ENCODE data around the gene KIFBP. TPM values are rescaled to one million over a fixed set of nuclear protein-coding genes. Genes with fewer than 3 reads are reported as not detected.
"Not testable (repeated sequence)": the region's sequence is repeated elsewhere in the genome, so short reads cannot be mapped to it uniquely, and the experiment has no call there.

Gene KIFBP
- total RNA-seq, 2 donors from 2014 or later: 16.3 to 17.5 TPM

GRCh38 chr10:68975936-68976473, 12.6 kb upstream of the KIFBP start:
- H3K27ac Mint-ChIP-seq: peak overlapping the region; percentile 64
- H3K36me3 Mint-ChIP-seq (ENCODE audit: insufficient read depth in 2 of 2): peaks cover 17 to 54% of the 10 kb centered on the region in 2 donors
- H3K4me1 Mint-ChIP-seq (ENCODE audit: low read depth); H3K9me3 Mint-ChIP-seq; H3K4me3 Mint-ChIP-seq; ATAC-seq (replicated peaks in 1 of 2); DNase-seq; H3K27me3 Mint-ChIP-seq (ENCODE audit: low read depth): not testable (repeated sequence)

GRCh38 chr10:68979738-68980137, 8.9 kb upstream of the KIFBP start:
- not testable (repeated sequence) for H3K4me3 Mint-ChIP-seq; ATAC-seq (replicated peaks in 1 of 2); DNase-seq; H3K27me3 Mint-ChIP-seq (ENCODE audit: low read depth); H3K9me3 Mint-ChIP-seq; H3K4me1 Mint-ChIP-seq (ENCODE audit: low read depth); H3K27ac Mint-ChIP-seq
- peaks cover 7 to 47% of the 10 kb centered on the region in 2 donors for H3K36me3 Mint-ChIP-seq (ENCODE audit: insufficient read depth in 2 of 2)

GRCh38 chr10:68981074-68981473, 7.5 kb upstream of the KIFBP start:
- H3K27me3 Mint-ChIP-seq (ENCODE audit: low read depth): no peaks in the 10 kb centered on the region
- peaks cover 5 to 39% of the 10 kb centered on the region in 2 donors for H3K36me3 Mint-ChIP-seq (ENCODE audit: insufficient read depth in 2 of 2)
- H3K9me3 Mint-ChIP-seq: no peaks in the 10 kb centered on the region
- peak overlapping the region; percentile 54 for H3K27ac Mint-ChIP-seq
- H3K4me3 Mint-ChIP-seq: no peak overlapping the region
- DNase-seq (no peak), ATAC-seq (replicated peaks in 1 of 2) (no peak)
- H3K4me1 Mint-ChIP-seq (ENCODE audit: low read depth): peaks cover 6% of the 10 kb centered on the region

- Mint-ChIP-seq H3K9me3 (no peaks in the 10 kb centered on the region), H3K27ac (peak overlapping the region; percentile 67)
- no peak for DNase-seq
These were observed 6.2 kb upstream of the KIFBP start for GRCh38 chr10:68982389-68982788.

GRCh38 chr10:68987611-68988010, 992 bp upstream of the KIFBP start:
- Mint-ChIP-seq H3K4me1 (ENCODE audit: low read depth) (peaks cover 52% of the 10 kb centered on the region), H3K36me3 (ENCODE audit: insufficient read depth in 2 of 2) (peaks cover 3 to 16% of the 10 kb centered on the region in 2 donors), H3K27me3 (ENCODE audit: low read depth) (no peaks in the 10 kb centered on the region), H3K4me3 (peak overlapping the region; percentile 92 to 94), H3K27ac (peak overlapping the region; percentile 90), H3K9me3 (no peaks in the 10 kb centered on the region)
- DNase-seq (no peak), ATAC-seq (replicated peaks in 1 of 2) (no peak)

More at GRCh38 chr10:68982389-68982788, 6.2 kb upstream of the KIFBP start:
- no peak overlapping the region for H3K4me3 Mint-ChIP-seq
- H3K27me3 Mint-ChIP-seq (ENCODE audit: low read depth): no peaks in the 10 kb centered on the region
- no peak for ATAC-seq (replicated peaks in 1 of 2)
- peaks cover 12% of the 10 kb centered on the region for H3K4me1 Mint-ChIP-seq (ENCODE audit: low read depth)
- H3K36me3 Mint-ChIP-seq (ENCODE audit: insufficient read depth in 2 of 2): peaks cover 5 to 33% of the 10 kb centered on the region in 2 donors

GRCh38 chr10:68989317-68989990, 851 bp downstream of the KIFBP start:
- Mint-ChIP-seq H3K4me1 (ENCODE audit: low read depth) (peaks cover 61% of the 10 kb centered on the region), H3K4me3 (peak overlapping the region; percentile 92 to 94), H3K27me3 (ENCODE audit: low read depth) (no peaks in the 10 kb centered on the region), H3K27ac (peak overlapping the region; percentile 98), H3K36me3 (ENCODE audit: insufficient read depth in 2 of 2) (peaks cover 3 to 9% of the 10 kb centered on the region in 2 donors), H3K9me3 (no peaks in the 10 kb centered on the region)
- ATAC-seq (replicated peaks in 1 of 2): no peak
- DNase-seq: no peak

GRCh38 chr10:68992636-68993440, 4.2 kb downstream of the KIFBP start:
- H3K36me3 Mint-ChIP-seq (ENCODE audit: insufficient read depth in 2 of 2): peaks cover 3 to 6% of the 10 kb centered on the region in 2 donors
- peaks cover 62% of the 10 kb centered on the region for H3K4me1 Mint-ChIP-seq (ENCODE audit: low read depth)
- H3K27ac Mint-ChIP-seq: peak overlapping the region; percentile 83
- peak overlapping the region in 1 of 2 donors; percentile 62 for H3K4me3 Mint-ChIP-seq
- ATAC-seq (replicated peaks in 1 of 2): no peak
- no peaks in the 10 kb centered on the region for H3K27me3 Mint-ChIP-seq (ENCODE audit: low read depth)
- DNase-seq: no peak
- H3K9me3 Mint-ChIP-seq: no peaks in the 10 kb centered on the region

- Mint-ChIP-seq H3K4me1 (ENCODE audit: low read depth) (peaks cover 45% of the 10 kb centered on the region), H3K9me3 (no peaks in the 10 kb centered on the region), H3K27me3 (ENCODE audit: low read depth) (no peaks in the 10 kb centered on the region), H3K27ac (peak overlapping the region; percentile 95), H3K36me3 (ENCODE audit: insufficient read depth in 2 of 2) (peaks cover 0 to 2% of the 10 kb centered on the region in 2 donors), H3K4me3 (peak overlapping the region; percentile 72 to 78)
- ATAC-seq (replicated peaks in 1 of 2) (peak; percentile 9 to 14), DNase-seq (no peak)
These were observed 8.6 kb downstream of the KIFBP start for GRCh38 chr10:68997211-68997610.

GRCh38 chr10:69004821-69005220, 16.2 kb downstream of the KIFBP start:
- H3K36me3 Mint-ChIP-seq (ENCODE audit: insufficient read depth in 2 of 2): peaks cover 0 to 1% of the 10 kb centered on the region in 2 donors
- H3K4me3 Mint-ChIP-seq: no peak overlapping the region
- no peaks in the 10 kb centered on the region for H3K9me3 Mint-ChIP-seq
- no peaks in the 10 kb centered on the region for H3K27me3 Mint-ChIP-seq (ENCODE audit: low read depth)
- no peak overlapping the region for H3K27ac Mint-ChIP-seq
- ATAC-seq (replicated peaks in 1 of 2) (peak; percentile 49 to 50), DNase-seq (no peak)
- H3K4me1 Mint-ChIP-seq (ENCODE audit: low read depth): peaks cover 17% of the 10 kb centered on the region

GRCh38 chr10:69005704-69006485, 17.3 kb downstream of the KIFBP start:
- Mint-ChIP-seq H3K4me3 (no peak overlapping the region), H3K36me3 (ENCODE audit: insufficient read depth in 2 of 2) (peaks cover 1 to 3% of the 10 kb centered on the region in 2 donors), H3K4me1 (ENCODE audit: low read depth) (peaks cover 10% of the 10 kb centered on the region), H3K27me3 (ENCODE audit: low read depth) (no peaks in the 10 kb centered on the region), H3K27ac (no peak overlapping the region), H3K9me3 (no peaks in the 10 kb centered on the region)
- DNase-seq (no peak), ATAC-seq (replicated peaks in 1 of 2) (no peak)

GRCh38 chr10:69007260-69007659, 18.7 kb downstream of the KIFBP start:
- Mint-ChIP-seq H3K9me3 (no peaks in the 10 kb centered on the region), H3K4me1 (ENCODE audit: low read depth) (peaks cover 10% of the 10 kb centered on the region), H3K4me3 (no peak overlapping the region), H3K27me3 (ENCODE audit: low read depth) (no peaks in the 10 kb centered on the region), H3K36me3 (ENCODE audit: insufficient read depth in 2 of 2) (peaks cover 3 to 7% of the 10 kb centered on the region in 2 donors), H3K27ac (no peak overlapping the region)
- DNase-seq (no peak), ATAC-seq (replicated peaks in 1 of 2) (no peak)

GRCh38 chr10:69009360-69009759, 20.8 kb downstream of the KIFBP start:
- DNase-seq: no peak
- H3K9me3 Mint-ChIP-seq: peaks cover 0 to 3% of the 10 kb centered on the region in 2 donors
- H3K36me3 Mint-ChIP-seq (ENCODE audit: insufficient read depth in 2 of 2): peaks cover 6 to 12% of the 10 kb centered on the region in 2 donors
- peaks cover 25% of the 10 kb centered on the region for H3K4me1 Mint-ChIP-seq (ENCODE audit: low read depth)
- H3K4me3 Mint-ChIP-seq: no peak overlapping the region
- no peak overlapping the region for H3K27ac Mint-ChIP-seq
- H3K27me3 Mint-ChIP-seq (ENCODE audit: low read depth): no peaks in the 10 kb centered on the region
- ATAC-seq (replicated peaks in 1 of 2): no peak

All from activated T-cell treated with anti-CD3 and anti-CD28 coated beads, Interleukin-2, amount 50 U/mL, for 72 hours (primary cell).